ENCODE measurements around the gene CCT5. TPM values are rescaled to one million over a fixed set of nuclear protein-coding genes. Genes with fewer than 3 reads are reported as not detected.

The CCT5 gene
- total and polyA plus RNA-seq, 12 donors, result 54.7 to 247 (median 95.9) TPM

DNA sequence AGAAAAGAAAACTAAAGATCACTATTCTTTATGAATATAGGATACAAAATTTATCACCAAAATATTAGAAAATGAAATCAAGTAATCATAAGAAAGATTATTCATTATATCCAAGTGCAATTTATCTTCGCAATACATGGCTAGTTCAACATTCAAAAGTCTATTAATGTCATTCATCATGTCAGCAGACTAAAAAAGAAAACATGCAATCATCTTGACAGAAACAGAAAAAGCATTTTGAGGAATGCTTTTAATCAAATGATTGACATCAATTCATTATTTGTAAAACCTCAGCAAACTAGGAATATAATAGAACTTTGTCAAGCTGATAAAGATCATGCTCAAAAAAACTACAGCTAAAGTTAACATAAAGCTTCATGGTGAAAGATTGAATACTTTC lies 41.1 kb upstream of the CCT5 start:
- ATAC-seq (no peak), DNase-seq (no peak)
- intact Hi-C loops (cut with DNase I), result no loop called here
- no peak overlapping the region for H3K4me3 ChIP-seq
- no peaks in the 10 kb centered on the region for H3K36me3 ChIP-seq
- H3K9me3 ChIP-seq, result no peaks in the 10 kb centered on the region
- no peaks in the 10 kb centered on the region for H3K4me1 ChIP-seq
- WGBS, 2 donors, result 99 to 100% methylated on average over 1 of the region's 1 CpG
- TF ChIP-seq, protein P1, sequence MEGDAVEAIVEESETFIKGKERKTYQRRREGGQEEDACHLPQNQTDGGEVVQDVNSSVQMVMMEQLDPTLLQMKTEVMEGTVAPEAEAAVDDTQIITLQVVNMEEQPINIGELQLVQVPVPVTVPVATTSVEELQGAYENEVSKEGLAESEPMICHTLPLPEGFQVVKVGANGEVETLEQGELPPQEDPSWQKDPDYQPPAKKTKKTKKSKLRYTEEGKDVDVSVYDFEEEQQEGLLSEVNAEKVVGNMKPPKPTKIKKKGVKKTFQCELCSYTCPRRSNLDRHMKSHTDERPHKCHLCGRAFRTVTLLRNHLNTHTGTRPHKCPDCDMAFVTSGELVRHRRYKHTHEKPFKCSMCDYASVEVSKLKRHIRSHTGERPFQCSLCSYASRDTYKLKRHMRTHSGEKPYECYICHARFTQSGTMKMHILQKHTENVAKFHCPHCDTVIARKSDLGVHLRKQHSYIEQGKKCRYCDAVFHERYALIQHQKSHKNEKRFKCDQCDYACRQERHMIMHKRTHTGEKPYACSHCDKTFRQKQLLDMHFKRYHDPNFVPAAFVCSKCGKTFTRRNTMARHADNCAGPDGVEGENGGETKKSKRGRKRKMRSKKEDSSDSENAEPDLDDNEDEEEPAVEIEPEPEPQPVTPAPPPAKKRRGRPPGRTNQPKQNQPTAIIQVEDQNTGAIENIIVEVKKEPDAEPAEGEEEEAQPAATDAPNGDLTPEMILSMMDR (IDR thresholded peaks at IDR 0.05), result no peak
- H3K27ac ChIP-seq, result no peak overlapping the region
- no peaks in the 10 kb centered on the region for H3K27me3 ChIP-seq

DNA sequence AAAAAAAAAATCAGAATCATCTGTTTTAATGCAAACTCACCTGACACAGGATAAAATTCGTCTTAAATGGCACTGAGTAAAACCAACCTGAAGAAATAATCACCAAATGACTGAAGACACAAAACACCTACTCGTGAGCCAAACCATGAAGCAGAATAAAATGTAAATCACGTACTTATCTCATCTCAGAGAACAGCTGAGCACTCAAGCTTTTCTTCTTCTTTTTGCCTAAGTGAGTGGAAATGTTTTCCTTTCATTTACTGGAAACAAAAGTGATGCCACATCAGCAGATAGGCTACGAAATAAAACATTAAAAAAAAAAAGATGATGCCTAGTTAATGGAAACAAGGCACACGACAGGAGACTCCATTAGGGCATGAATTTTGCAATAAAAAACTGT lies 36.8 kb upstream of the CCT5 start:
- DNase-seq, result no peak
- Histone ChIP-seq H3K4me1 (no peaks in the 10 kb centered on the region), H3K9me3 (no peaks in the 10 kb centered on the region), H3K36me3 (no peaks in the 10 kb centered on the region), H3K27me3 (no peaks in the 10 kb centered on the region), H3K27ac (no peak overlapping the region), H3K4me3 (no peak overlapping the region)
- TF ChIP-seq, protein P1 (IDR thresholded peaks at IDR 0.05), result no peak
- intact Hi-C loops (cut with DNase I), result no loop called here
- 83% methylated on average over 5 of the region's 5 CpGs for WGBS, 2 donors
- ATAC-seq, result no peak

DNA sequence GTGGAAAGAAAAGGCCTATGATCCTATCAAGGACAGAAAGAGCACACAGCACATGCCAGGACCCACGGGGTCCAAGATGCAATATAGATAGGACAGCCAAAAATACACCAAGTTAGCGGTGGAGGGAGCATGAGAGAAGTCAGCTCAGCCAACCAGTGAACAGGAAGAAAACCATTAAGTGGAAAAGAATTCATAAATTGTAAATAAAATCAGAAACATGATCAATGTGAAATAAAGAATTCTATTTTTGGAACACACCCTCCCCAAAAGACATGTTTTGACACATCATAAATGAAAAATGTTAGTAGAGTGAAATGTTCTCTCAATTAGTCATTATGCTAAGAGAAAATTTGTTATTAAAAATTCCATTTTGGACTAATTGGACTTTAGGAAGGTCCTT lies 36.0 kb upstream of the CCT5 start:
- no peaks in the 10 kb centered on the region for H3K4me1 ChIP-seq
- intact Hi-C loops (cut with DNase I), result no loop called here
- no peak overlapping the region for H3K4me3 ChIP-seq
- no peak for ATAC-seq
- no peaks in the 10 kb centered on the region for H3K9me3 ChIP-seq
- no peaks in the 10 kb centered on the region for H3K36me3 ChIP-seq
- no peak overlapping the region for H3K27ac ChIP-seq
- WGBS, 2 donors, result 60 to 65% methylated on average over 2 of the region's 2 CpGs
- no peaks in the 10 kb centered on the region for H3K27me3 ChIP-seq
- TF ChIP-seq, protein P1 (IDR thresholded peaks at IDR 0.05), result no peak
- DNase-seq, result no peak

DNA sequence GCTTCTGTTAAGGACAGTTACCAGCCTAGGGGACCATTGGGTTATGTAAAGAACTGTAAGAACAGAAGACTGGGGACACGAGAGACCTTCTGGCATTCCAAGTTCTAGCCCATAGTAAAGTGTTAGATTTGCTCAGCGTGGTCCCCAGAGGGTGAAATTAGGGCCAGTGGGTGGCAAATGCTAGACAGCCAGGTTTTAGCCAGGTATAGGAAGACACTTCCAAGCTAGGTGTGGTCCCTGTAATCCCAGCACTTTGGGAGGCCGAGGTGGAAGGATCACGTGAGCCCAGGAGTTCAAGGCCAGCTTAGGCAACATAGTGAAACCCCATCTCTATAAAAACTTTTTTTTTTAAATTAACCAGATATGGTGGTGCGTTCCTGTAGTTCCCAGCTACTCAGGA lies 34.7 kb upstream of the CCT5 start:
- intact Hi-C loops (cut with DNase I), result no loop called here
- H3K27ac ChIP-seq, result no peak overlapping the region
- ATAC-seq (no peak), DNase-seq (no peak)
- 86 to 88% methylated on average over 5 of the region's 5 CpGs for WGBS, 2 donors
- no peaks in the 10 kb centered on the region for H3K9me3 ChIP-seq
- no peaks in the 10 kb centered on the region for H3K36me3 ChIP-seq
- H3K27me3 ChIP-seq, result no peaks in the 10 kb centered on the region
- TF ChIP-seq, protein P1 (IDR thresholded peaks at IDR 0.05), result no peak
- no peak overlapping the region for H3K4me3 ChIP-seq
- no peaks in the 10 kb centered on the region for H3K4me1 ChIP-seq

DNA sequence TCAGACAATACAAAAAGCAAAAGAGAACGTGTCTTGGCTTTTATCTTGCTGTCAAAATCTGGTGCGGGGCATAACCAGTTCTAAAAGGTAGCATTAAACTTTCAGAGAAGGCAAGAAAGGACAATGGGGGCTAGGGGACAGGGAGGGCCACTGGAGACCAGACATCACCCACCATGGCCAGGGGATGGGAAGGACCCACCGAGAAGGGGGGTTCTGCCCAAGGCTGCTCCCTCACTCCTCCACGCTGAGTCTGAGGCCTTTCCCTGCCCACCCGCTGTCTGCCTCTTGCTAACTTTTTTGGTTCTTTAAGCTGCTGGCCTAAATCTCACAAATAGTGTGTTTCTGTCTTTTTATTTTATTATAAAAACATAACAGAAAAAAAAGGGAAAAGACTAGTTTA lies 34.0 kb upstream of the CCT5 start:
- Histone ChIP-seq H3K4me1 (no peaks in the 10 kb centered on the region), H3K36me3 (no peaks in the 10 kb centered on the region), H3K9me3 (no peaks in the 10 kb centered on the region), H3K4me3 (no peak overlapping the region), H3K27ac (no peak overlapping the region), H3K27me3 (no peaks in the 10 kb centered on the region)
- intact Hi-C loops (cut with DNase I), result no loop called here
- DNase-seq, result no peak
- ATAC-seq, result no peak
- TF ChIP-seq, protein P1 (IDR thresholded peaks at IDR 0.05), result no peak
- WGBS, 2 donors, result 85 to 86% methylated on average over 5 of the region's 5 CpGs

Data from heart right ventricle (tissue), 16 donors.